Stomach (tissue), 4 donors: Measurements from ENCODE around the gene GIMAP7.

Experiments
- EP300 ChIP-seq: sonication (generic); formaldehyde crosslinking; IDR thresholded peaks from one replicate; pipeline ENCODE4 v1.6.1; 2017; ENCODE audit warnings: antibody characterized with exemption
- POLR2A ChIP-seq, 4 donors: fragments of 450-650 bp; IDR thresholded peaks; one replicate each; pipeline ENCODE4 v1.6.1; 2016; ENCODE audit warnings: antibody characterized with exemption in 4 of 4, control low read depth in 2 of 4, mild to moderate bottlenecking in 1 of 4, moderate library complexity in 1 of 4
- POLR2AphosphoS5 ChIP-seq, 3 donors: sonication (generic); formaldehyde crosslinking; IDR thresholded peaks; one replicate each; pipeline ENCODE4 v1.6.1; 2016; ENCODE audit warnings: antibody characterized with exemption in 3 of 3
- TF ChIP-seq, protein P1 (sequence below), 7 experiments: fragments of 450-650 bp in 4 of 7; fragments of 200-600 bp in 3 of 7; sonication (generic) in 3 of 7; IDR thresholded peaks; one replicate each; pipeline ENCODE4 v1.5.1; 2016 to 2019; ENCODE audit warnings: antibody characterized with exemption in 7 of 7, control low read depth in 2 of 7, mild to moderate bottlenecking in 1 of 7

DNA sequence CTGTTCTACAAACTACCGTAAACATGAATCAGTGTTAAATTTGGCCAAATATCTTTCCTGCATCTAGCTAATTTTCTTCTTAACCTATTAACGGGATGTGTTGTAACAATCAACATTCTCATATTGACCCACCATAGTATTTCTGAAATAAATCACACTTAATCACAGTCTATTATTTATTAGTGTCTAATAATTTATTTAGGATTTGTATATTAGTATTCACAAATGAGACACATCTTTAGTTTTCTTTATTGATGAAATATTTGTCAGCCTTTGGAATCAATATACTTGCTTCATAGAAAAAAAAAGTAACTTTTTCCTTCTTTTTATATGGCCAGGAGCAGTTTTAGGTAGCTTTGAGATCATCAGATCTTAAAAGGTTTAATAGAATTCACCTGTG lies 4.6 kb downstream of the GIMAP7 start:
- no peak for TF ChIP-seq POLR2AphosphoS5 (IDR thresholded peaks at IDR 0.05)
- no peak for TF ChIP-seq POLR2A (IDR thresholded peaks at IDR 0.05)
- TF ChIP-seq, protein P1, sequence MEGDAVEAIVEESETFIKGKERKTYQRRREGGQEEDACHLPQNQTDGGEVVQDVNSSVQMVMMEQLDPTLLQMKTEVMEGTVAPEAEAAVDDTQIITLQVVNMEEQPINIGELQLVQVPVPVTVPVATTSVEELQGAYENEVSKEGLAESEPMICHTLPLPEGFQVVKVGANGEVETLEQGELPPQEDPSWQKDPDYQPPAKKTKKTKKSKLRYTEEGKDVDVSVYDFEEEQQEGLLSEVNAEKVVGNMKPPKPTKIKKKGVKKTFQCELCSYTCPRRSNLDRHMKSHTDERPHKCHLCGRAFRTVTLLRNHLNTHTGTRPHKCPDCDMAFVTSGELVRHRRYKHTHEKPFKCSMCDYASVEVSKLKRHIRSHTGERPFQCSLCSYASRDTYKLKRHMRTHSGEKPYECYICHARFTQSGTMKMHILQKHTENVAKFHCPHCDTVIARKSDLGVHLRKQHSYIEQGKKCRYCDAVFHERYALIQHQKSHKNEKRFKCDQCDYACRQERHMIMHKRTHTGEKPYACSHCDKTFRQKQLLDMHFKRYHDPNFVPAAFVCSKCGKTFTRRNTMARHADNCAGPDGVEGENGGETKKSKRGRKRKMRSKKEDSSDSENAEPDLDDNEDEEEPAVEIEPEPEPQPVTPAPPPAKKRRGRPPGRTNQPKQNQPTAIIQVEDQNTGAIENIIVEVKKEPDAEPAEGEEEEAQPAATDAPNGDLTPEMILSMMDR (IDR thresholded peaks at IDR 0.05) = no peak
- TF ChIP-seq EP300 = no peak
